ENCODE results near the gene CCDC92. TPM values are rescaled to one million over a fixed set of nuclear protein-coding genes. Genes with fewer than 3 reads are reported as not detected.

The CCDC92 gene
- total and polyA plus RNA-seq, 2 of the 13 experiments (the other 11 are each of a cell fraction or from before 2014, with no cell fraction given), result 5.4 to 14.7 TPM

DNA sequence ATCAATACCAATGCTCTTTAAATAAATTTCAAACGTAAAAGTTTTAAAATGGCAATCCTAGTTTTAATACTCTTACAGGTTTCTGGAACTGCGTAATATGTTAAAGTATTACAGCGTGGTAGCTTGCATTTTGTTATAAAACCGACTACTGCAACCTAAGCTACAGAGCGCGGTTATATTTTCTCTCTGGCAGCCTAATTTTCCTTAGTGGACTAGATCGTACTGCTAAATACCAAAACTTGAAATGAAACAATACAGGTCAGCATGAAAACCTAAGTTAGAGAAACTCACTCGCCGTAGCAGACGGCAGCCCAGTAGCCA, 1.2 kb downstream of the CCDC92 start:
- Histone ChIP-seq H3K27ac (ENCODE audit: extremely low read length, insufficient read depth, low read length) (peak overlapping the region; percentile 89), H3K79me2 (ENCODE audit: insufficient read depth, low read length) (peaks cover 58% of the 10 kb centered on the region), H3K27me3 (ENCODE audit: control insufficient read depth in 1 of 2, insufficient read depth in 2 of 2, low read length in 2 of 2) (no peaks in the 10 kb centered on the region; a peak in 1 of 5 replicates), H2AFZ (ENCODE audit: low read length) (no peak overlapping the region), H3K9me3 (ENCODE audit: low read length) (no peaks in the 10 kb centered on the region), H4K20me1 (ENCODE audit: insufficient read depth, low read length) (peaks cover 6% of the 10 kb centered on the region), H3K9ac (ENCODE audit: insufficient read depth, low read depth, low read length) (peak overlapping the region; percentile 90), H3K36me3 (replicated peaks in 1 of 2; ENCODE audit: control insufficient read depth in 1 of 2, insufficient read depth in 2 of 2, low read length in 2 of 2) (peaks cover 0 to 5% of the 10 kb centered on the region in 2 experiments; a peak in 1 of 5 replicates), H3K4me1 (ENCODE audit: insufficient read depth, low read length) (peaks cover 32% of the 10 kb centered on the region), H3K4me3 (replicated peaks in 1 of 3; ENCODE audit: insufficient read depth in 1 of 3, low read depth in 2 of 3, low read length in 3 of 3) (peak overlapping the region; percentile 70 to 89 (median 74)), H3K4me2 (ENCODE audit: low read depth, low read length) (peak overlapping the region; percentile 71)
- DNase-seq (ENCODE audit: low spot score) (no peak), ATAC-seq (no peak), FAIRE-seq (peak; percentile 15)
- CTCF ChIA-PET (ENCODE audit: low intra/inter-chr PET ratio, low total read pairs), result no interaction called here
- in situ Hi-C loops (cut with HindIII; ENCODE audit: extremely low pct_ligation_motif_present, low pct_unique_long_range_greater_than_20kb) (no loop called here), intact Hi-C loops (cut with micrococcal nuclease; ENCODE audit: unreplicated experiment) (loop anchor here (1.0 kb wide), 1 partner anchor 22 kb away; no protein-coding TSS in a partner anchor)
- 1% methylated on average over 10 of the region's 10 CpGs for WGBS (ENCODE audit: low lambda C conversion rate)
- TSS peak; percentile 61 for BruUV-seq (replicated peaks)
- TF ChIP-seq ARNTL (CRISPR knock-in tag; IDR thresholded peaks at IDR 0.05) (no peak), SYNCRIP (IDR thresholded peaks at IDR 0.05; ENCODE audit: insufficient read depth, low read depth, low read length) (no peak), ZNF589 (CRISPR knock-in tag; conservative IDR thresholded peaks at IDR 0.05) (no peak), ZNF382 (CRISPR knock-in tag; IDR thresholded peaks at IDR 0.05; ENCODE audit: borderline replicate concordance) (no peak), ZNF619 (CRISPR knock-in tag; IDR thresholded peaks at IDR 0.05) (no peak), ZMYM3 (CRISPR knock-in tag; IDR thresholded peaks at IDR 0.05) (no peak), ZNF816 (CRISPR knock-in tag; IDR thresholded peaks at IDR 0.05; ENCODE audit: borderline replicate concordance) (no peak), ZFP82 (CRISPR knock-in tag; IDR thresholded peaks at IDR 0.05; ENCODE audit: borderline replicate concordance) (no peak), NR2C2 (CRISPR knock-in tag; IDR thresholded peaks at IDR 0.05; ENCODE audit: borderline replicate concordance) (no peak), ZNF484 (CRISPR knock-in tag; IDR thresholded peaks at IDR 0.05; ENCODE audit: borderline replicate concordance, low read depth) (no peak), ELF3 (CRISPR knock-in tag; IDR thresholded peaks at IDR 0.05) (no peak), GTF3A (CRISPR knock-in tag; conservative IDR thresholded peaks at IDR 0.05) (no peak), ZNF7 (CRISPR knock-in tag; IDR thresholded peaks at IDR 0.05) (no peak), SKI (IDR thresholded peaks at IDR 0.05; ENCODE audit: partially characterized antibody) (no peak), MAFK (conservative IDR thresholded peaks at IDR 0.05 in 1 of 2, IDR thresholded peaks at IDR 0.05 in 1 of 2; ENCODE audit: low read length in 2 of 2) (no peak), ZNF878 (CRISPR knock-in tag; IDR thresholded peaks at IDR 0.05) (no peak), PAF1 (CRISPR knock-in tag; IDR thresholded peaks at IDR 0.05) (no peak)
- TF ChIP-seq, protein P1, sequence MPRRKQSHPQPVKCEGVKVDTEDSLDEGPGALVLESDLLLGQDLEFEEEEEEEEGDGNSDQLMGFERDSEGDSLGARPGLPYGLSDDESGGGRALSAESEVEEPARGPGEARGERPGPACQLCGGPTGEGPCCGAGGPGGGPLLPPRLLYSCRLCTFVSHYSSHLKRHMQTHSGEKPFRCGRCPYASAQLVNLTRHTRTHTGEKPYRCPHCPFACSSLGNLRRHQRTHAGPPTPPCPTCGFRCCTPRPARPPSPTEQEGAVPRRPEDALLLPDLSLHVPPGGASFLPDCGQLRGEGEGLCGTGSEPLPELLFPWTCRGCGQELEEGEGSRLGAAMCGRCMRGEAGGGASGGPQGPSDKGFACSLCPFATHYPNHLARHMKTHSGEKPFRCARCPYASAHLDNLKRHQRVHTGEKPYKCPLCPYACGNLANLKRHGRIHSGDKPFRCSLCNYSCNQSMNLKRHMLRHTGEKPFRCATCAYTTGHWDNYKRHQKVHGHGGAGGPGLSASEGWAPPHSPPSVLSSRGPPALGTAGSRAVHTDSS (CRISPR knock-in tag; conservative IDR thresholded peaks at IDR 0.05), result no peak
- TF ChIP-seq, protein P2, sequence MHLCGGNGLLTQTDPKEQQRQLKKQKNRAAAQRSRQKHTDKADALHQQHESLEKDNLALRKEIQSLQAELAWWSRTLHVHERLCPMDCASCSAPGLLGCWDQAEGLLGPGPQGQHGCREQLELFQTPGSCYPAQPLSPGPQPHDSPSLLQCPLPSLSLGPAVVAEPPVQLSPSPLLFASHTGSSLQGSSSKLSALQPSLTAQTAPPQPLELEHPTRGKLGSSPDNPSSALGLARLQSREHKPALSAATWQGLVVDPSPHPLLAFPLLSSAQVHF (CRISPR knock-in tag; IDR thresholded peaks at IDR 0.05), result no peak
- POLR2A ChIA-PET, result interaction anchor here (1.1 to 2.4 kb wide), 3 partner anchors 22 to 259 kb away, joined by 3 to 15 read pairs (median 7); partner anchors contain the start of gene ATP6V0A2

Measured in HepG2 (cell line).